IPS DF 4.7 (cell line): ENCODE measurements around the gene SLC7A4.
"Not testable (repeated sequence)": the region's sequence is repeated elsewhere in the genome, so short reads cannot be mapped to it uniquely, and the experiment has no call there.

Source experiments
- DNase-seq: peaks from one replicate; pipeline ENCODE4 v3.0.0-alpha.2; 2013; ENCODE audit warnings: low spot score; ENCODE audit errors: extremely low read depth

SLC7A4 gene

GRCh38 chr22:21032037-21032867, at the start of gene SLC7A4:
SLC7A4 (minus strand) TSS chr22:21032561; CDS start chr22:21031812, 749 bp downstream.
- DNase-seq: no peak

DNA sequence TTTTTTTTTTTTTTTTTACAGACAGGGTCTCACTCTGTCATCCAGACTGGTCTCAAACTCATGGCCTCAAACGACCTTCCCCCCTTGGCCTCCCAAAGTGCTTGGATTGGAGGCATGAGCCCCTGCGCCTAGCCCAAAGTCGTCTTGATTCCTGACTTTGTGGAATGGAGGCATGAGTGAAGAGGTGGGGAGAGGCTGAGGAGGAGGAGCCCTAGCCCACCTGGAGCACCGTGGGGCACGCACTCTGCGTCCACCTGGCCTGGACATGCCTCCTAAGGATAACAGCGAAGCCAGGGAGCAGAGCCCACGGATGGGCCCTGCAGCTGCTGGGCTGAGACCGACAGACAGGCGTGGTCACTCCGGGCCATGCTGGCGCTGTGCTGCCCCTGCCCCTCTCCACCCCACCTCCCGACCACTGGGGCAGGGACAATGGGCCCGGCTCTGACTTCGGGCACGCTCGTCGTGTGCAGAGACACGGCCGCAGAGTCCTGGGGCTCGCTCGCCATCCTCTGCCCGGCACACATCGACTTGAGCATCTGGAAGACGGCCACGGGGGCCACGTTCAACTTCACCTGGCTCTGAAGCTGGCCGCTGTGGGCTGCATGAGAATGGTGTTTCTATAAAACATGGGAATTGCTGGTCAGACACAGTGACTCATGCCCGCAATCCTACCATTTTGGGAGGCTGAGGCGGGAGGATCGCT, 48.2 kb upstream of the SLC7A4 start:
- no peak for DNase-seq

- DNase-seq: no peak
These were observed 47.1 kb upstream of the SLC7A4 start for GRCh38 chr22:21079493-21079892.

GRCh38 chr22:21078916-21079315, 46.6 kb upstream of the SLC7A4 start:
- no peak for DNase-seq

DNA sequence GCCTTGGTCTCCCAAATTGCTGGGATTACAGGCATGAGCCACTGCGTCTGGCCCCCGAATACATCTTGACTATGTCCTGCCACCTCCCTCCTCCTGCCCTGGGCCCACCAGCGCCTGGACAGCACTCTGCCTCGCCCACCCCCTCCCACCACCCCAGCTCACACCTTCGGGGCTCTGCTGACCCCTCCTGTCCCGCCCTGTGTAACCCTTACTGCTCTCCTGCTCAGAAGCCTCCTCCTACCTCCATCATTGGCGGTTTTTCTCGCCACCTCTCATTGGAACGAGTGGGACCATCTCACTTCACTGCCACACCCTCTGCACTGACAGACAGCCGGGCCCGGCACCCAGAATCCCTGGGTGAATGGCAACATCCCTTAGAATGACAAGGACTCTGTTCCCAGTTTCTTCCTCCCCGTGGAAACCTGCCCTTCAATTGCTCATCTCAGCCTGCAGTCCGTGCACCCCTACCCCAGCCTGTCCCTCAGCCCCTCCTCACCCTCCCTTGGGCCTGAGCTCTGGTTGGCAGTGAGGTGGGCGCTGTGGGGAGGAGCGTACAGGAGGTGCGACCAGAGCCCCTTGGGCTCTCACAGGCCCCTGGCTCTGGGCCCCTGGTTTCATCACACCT, 45.6 kb upstream of the SLC7A4 start:
- DNase-seq: no peak

- DNase-seq: no peak
These were observed 44.7 kb upstream of the SLC7A4 start for GRCh38 chr22:21076912-21077625.

DNA sequence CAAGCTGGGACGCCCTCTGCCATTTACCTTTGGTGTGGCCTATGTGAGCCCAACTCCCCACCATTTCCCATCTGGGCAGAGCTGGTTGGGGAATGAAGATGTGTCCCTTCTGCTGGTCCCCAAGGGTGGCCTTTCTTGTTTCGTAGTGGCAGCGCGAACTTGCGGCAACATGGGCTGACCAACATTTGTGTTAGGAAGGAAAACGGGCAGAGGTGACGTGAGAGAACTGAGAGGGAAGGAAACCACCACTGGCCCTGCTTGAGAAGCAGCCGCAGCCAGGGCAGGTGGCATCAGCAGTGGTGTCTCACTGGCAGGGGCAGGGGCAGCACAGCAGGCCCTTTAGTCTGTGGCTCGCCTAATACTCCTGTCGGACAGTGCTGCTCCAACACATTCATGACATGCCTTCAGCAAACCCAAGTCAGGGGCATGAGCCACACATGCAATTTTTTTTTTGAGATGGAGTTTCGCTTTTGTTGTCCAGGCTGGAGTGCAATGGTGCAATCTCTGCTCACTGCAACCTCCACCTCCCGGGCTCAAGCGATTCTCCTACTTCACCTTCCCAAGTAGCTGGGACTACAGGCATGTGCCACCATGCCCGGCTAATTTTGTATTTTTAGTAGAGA, 43.3 kb upstream of the SLC7A4 start:
- DNase-seq: no peak

DNA sequence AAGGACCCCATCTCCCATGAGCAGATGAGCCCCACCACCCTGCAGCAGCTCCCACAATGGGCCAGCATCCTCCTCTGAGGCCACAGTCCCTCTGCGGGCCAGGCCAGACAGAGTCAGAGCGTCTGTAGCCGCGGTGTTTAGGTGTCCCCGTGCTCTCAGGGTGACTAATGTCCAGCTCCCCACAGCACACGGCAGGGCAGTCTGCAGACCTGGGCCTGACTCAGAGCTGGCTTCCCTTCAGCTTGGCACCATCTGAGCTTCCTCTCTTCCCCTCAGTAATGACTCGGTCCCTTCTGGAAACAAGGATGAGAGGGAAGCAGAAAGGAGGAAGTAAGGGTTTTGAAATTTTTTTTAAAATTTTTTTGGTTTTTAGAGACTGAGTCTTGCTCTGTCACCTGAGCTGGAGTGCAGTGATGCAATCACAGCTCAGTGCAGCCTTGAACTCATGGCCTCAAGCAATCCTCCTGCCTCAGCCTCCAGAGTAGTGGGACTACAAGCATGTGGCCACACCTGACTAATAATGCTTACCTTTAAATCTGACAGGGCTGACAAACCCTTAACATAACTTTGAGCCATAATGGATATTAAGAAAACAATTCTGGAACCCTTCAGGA, 41.8 kb upstream of the SLC7A4 start:
- no peak for DNase-seq

DNA sequence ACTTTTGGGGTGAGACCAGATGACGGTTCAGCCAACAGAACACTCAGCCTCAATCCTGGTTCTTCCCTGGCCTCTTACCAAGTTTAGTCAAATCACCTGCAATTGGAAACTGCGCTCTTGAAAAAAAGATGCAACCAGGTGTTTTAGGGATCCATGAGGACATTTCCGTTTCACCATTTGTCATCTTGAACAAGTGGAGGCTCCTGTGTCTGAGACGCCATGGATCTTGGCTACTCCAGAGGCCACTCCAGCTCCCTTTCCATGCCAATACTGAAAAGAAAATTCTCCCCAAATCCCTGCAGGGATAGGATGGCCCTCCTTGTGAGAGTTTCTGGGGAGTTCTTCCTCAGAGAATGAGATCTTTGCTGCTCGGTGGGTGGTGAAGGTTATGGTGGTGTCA, 41.1 kb upstream of the SLC7A4 start:
- DNase-seq: no peak

DNA sequence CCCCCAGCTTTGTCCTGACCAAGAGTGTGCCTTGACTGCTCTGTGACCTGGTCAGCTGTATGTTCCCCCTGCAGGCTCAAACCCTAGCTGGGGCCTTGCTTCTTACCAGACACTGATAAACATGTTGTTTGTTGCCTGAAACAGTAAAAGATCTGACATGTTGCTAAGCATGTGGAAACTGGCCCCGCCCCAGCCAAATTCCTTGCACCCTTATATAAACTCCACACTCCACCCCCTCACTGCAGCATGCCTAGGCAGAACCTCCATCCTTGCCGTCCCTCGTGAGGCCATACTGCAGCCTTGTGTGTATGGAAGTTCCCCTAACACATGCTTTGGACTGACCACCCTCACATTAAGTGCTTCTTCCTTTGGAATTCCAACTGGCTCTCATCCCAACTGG, 40.7 kb upstream of the SLC7A4 start:
- DNase-seq: no peak

DNA sequence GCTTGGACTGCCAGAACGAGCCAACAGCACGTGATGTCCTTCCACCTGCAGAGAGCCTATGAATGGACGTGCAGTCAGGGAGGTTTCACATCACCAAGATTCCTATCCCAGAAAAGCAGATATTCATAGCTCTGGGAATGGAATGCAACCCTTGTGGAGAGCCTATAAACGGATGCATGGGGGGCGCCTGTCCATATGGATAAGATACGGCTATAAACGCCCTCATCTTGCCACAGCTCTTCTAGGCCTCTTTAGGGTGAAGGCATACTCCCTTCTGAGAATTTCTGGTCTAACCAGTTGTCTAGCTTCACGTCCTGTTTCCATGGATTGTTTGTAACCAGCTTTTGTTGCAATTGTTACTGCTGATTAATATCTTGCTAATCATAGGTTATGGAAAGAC, 39.4 kb upstream of the SLC7A4 start:
- not testable (repeated sequence) for DNase-seq

GRCh38 chr22:21070690-21071615, 38.6 kb upstream of the SLC7A4 start:
- DNase-seq: no peak

DNA sequence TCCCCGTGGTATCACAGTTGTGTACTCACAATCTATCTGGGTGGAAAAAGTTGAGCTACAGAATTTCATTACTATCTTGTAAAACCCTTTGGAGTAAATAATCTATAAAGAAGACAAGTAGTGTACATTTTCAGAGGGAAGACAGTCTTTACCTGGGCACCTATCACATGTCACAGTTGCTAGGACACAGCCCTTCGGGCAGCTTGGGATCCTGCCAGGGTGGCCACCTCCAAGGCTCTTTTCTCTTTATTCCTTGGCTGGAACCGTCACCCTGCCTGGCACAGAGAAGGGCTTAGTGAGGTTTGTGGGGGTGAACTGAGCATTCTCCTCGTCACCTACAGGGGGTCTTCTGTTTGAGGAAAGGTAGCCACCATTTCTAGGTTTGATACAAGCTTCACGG, 37.0 kb upstream of the SLC7A4 start:
- no peak for DNase-seq

- DNase-seq: no peak
These were observed 36.4 kb upstream of the SLC7A4 start for GRCh38 chr22:21068681-21069276.

GRCh38 chr22:21067901-21068680, 35.7 kb upstream of the SLC7A4 start:
- no peak for DNase-seq

DNA sequence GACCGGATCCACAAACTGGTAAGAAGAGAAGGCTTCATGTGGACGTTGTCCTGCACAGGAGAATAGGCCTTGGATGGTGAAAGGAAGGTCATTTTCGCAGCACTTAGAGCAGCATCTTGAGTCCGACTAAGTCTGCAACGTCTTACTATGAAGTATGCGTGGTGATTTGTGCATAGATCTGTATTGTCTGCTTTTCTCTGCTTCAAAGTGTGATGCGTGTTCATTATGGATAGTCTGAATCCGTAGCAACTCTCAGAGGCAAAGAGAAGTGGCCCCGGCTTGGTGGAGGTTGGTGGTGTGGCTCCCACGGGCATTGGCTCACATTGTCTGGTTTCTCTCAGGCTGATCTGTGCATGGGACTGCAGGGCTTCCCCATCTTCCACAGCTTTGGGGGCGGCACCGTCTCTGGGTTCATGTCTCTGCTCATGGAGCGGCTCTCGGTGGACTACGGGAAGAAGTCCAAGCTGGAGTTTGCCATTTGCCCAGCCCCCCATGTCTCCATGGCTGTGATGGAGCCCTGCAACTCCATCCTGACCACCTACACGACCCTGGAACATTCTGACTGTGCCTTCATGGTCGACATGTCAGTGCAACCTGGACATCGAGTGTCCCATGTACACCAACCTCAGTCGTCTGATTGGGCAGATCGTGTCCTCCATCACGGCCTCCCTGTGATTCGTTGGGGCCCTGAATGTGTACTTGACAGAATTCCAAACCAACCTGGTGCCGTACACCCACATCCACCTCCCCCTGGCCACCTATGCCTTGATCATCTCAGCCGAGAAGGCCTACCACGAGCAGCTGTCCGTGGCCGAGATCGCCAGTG, 34.9 kb upstream of the SLC7A4 start:
- no peak for DNase-seq
